Stimulated activated CD8-positive, alpha-beta memory T cell treated with anti-CD3 and anti-CD28 coated beads, Interleukin-15, amount 100 ng/mL, for 1 hour (primary cell): ENCODE measurements around the gene NDFIP2.

Source experiments
- DNase-seq: peaks from one replicate; pipeline ENCODE4 v3.0.0-alpha.2; 2020; ENCODE audit warnings: low read depth

NDFIP2 gene

DNA sequence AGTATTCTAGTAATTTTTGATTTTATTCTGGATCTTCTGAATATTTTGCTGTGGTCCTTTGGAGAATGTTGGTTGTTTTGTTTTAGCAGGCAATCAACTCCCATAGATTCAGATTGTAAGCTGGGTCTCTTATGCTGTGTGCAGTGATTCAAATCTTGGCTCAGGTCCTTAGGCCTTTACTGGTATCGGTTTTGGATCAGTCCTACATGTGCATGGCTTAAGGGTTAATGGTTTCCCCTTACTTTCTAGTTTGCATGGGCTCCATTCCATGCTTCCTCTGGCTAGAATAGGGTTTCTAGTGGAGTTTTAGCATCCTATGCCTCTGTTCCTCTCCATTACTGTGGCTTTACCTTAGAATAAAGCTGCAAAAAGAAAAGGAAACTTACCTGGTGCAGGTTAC, 16.1 kb downstream of the NDFIP2 start:
- no peak for DNase-seq

- no peak for DNase-seq
Observed at GRCh38 chr13:79497852-79498251, 16.9 kb downstream of the NDFIP2 start.

DNA sequence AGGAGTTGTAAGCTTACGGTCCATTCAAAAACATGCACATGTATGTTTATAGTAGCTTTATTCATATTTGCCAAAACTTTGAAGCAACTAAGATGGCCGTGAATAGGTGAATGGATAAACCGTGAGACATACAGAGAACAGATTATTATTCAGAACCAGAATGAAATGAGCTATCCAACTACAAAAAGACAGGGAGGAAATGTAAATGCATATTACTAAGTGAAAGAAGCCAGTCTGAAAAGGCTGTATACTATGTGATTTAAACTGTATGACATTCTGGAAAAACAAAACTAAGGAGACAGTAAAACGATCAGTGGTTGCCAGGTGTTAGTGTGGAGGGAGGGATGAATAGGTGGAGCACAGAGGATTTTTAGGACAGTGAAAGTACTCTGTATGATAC, 19.9 kb downstream of the NDFIP2 start:
- no peak for DNase-seq

DNA sequence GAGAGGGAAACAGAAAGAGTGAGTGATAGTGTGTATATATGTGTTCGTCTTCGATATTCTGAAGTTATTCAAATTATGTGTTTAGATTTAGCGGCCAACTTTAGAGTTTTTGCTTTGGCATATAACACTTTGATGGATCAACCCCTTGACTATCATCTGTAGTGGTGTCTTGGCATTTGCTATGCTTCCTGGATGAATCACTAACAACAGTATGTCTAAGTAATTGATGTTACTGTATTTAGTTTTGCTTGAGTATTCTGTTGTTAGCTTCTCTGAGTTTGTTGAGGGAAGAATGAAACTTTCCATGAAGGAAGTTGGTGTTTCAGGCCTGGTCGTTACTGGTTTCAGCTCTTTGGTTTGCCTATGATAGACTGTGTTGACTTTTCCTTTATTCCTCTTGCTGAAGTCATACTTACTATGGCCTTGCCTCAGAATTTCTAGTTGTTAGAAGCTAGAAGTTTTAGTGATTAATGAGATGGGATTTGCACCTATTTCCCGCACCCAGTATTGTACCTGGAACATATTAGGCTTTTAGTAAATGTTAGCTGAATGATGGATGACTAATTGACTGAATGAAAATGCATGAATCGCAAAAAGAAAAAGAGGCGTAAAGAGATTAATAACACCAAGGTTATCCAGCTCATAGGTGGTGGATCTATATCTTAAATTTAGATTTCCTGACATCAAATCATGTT, 20.7 kb downstream of the NDFIP2 start:
- no peak for DNase-seq

DNA sequence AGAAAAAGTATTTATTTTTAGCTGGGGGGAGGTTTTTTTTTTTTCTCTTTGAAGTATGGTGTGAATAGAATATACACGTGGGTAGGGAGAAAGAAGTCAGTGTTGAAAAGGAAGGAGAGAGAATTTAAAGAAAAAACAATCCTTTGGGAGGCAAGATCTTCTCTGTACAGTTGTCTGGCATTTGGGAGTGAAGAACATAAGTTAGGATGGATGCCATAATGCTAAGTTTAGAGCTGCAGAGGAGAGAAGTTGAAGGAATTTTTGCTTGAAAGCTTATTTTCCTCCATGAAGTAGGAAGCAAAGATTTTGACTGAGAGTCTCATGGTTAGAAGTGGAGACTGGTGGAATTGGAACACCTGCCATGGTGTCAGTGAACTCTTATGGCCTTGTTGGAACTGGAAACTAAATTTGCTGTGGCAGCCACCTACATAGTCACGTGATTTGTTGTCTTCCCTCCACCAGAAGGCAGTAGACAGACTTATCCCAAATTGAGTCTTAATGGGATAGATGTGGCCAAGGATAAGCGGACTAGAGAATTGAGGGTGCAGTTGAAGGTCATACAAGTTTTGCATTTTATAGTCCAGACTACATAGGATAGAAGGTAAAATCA, 22.0 kb downstream of the NDFIP2 start:
- no peak for DNase-seq

GRCh38 chr13:79503473-79504017, 22.6 kb downstream of the NDFIP2 start:
- no peak for DNase-seq

- no peak for DNase-seq
Observed at GRCh38 chr13:79508224-79508961, 27.4 kb downstream of the NDFIP2 start.

- DNase-seq = no peak
Observed at GRCh38 chr13:79511611-79512010, 30.7 kb downstream of the NDFIP2 start.

DNA sequence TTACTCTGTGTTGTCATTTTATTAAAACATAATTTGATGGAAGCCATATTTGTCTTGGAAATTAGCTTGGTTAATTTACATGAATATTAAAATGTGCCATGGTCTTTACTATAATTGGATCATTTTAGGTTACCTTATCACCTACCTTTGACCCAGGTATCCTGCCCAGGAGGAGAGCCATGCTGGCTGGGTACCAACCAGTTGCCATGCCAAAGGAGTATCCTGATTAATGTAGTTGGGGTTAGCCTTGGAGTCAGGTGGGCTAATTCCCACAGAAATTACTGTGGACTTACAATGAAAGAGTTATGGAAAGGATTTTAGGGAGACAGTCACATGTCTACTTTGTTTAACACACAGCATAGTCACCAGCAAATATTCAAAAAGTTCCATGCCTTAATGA, 32.0 kb downstream of the NDFIP2 start:
- no peak for DNase-seq

- no peak for DNase-seq
Observed at GRCh38 chr13:79516595-79516994, 35.6 kb downstream of the NDFIP2 start.

DNA sequence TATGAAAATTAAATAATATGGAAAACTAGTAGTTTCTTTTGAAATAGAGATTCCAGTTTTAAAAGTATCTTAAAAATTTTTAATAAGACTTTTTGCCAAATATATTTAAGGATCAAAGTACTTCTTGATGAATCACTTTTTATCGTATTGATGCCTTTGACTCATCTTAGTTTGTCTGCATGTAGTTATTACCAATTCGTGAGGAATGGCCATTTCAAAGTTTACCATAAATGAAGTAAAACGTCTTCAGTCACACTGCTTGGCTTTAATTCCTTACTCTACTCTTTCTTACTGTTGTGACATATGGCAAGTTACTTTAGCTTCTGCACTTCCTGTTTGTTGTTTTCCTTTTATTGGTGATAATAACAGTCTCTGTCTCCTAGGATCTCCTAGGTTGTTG, 38.3 kb downstream of the NDFIP2 start:
- no peak for DNase-seq

DNA sequence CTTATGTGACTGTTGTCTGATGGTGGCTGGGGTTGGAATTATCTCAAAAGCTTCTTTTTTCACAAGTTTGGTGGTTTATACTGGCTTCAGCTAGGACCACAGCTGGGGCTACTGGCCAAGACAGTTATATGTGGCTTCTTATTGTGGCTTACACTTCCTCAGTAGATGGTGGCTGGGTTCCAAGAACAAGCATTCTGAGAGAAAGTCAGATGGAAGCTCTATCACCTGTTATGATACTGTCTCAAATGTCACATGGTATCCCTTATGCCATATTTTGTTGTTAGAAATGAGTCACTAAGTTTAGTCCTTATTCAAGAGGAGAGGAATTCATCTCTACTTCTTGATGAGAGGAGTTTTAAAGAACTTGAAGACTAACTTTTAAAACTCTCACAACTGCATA, 41.6 kb downstream of the NDFIP2 start:
- DNase-seq = no peak

- DNase-seq = no peak
Observed at GRCh38 chr13:79525064-79525857, 44.3 kb downstream of the NDFIP2 start.

DNA sequence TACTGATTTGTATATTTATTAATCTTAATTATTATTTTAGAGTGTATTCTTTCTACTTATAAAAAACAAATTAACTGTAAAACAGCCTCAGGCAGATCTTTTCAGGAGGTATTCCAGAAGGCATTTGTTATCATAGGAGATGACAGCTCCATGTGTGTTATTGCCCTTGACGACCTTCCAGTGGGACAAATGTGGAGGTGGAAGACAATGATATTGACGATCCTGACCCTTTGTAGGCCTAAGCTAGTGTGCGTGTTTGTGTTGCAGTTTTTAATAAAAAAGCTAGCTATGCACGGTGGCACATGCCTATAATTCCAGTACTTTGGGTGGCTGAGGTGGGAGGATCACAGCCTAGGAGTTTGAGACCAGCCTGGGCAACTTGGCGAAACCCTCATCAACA, 46.7 kb downstream of the NDFIP2 start:
- no peak for DNase-seq

GRCh38 chr13:79528356-79528755, 47.4 kb downstream of the NDFIP2 start:
- DNase-seq = no peak

GRCh38 chr13:79528759-79529191, 47.8 kb downstream of the NDFIP2 start:
- no peak for DNase-seq

GRCh38 chr13:79529817-79530216, 48.9 kb downstream of the NDFIP2 start:
- no peak for DNase-seq

- no peak for DNase-seq
Observed at GRCh38 chr13:79530270-79530669, 49.3 kb downstream of the NDFIP2 start.

- no peak for DNase-seq
Observed at GRCh38 chr13:79531542-79532254, 50.7 kb downstream of the NDFIP2 start.

DNA sequence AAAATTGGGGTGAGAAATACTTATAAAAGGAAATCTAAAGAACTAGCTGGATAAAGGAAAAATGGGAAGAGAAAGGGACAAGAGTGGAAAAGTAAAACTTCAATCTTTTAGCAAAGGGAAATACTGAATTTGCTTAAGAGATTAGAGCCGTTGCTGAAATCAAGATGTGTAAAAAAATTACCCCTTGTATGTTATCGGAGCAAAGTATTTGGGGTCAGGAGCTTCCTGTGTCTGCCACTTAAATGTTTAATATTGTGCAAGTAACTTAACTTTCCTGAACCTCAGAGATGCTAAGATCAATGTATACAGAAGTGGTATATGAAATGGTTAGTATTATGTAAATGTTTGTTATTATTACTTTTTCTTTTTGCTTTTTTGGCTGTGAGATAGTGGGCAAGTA, 51.6 kb downstream of the NDFIP2 start:
- DNase-seq = no peak

- DNase-seq = no peak
Observed at GRCh38 chr13:79533781-79534400, 52.9 kb downstream of the NDFIP2 start.
